GM12865 (cell line): ENCODE data around the gene LSG1.

Experiments
- DNase-seq: peaks from one replicate; pipeline ENCODE4 v3.0.0; 2010; ENCODE audit warnings: low read depth
- H3K4me3 ChIP-seq: 2 replicates; pipeline ENCODE4 v1.5.1; 2011; ENCODE audit warnings: mild to moderate bottlenecking, low read depth, low read length, control low read depth
- CTCF ChIP-seq: IDR thresholded peaks from 2 replicates; pipeline ENCODE4 v1.5.1; 2011; ENCODE audit warnings: low read length, control low read depth, low read depth, inconsistent platforms; ENCODE audit not compliant: insufficient read depth; ENCODE audit errors: missing control alignments

Gene LSG1

DNA sequence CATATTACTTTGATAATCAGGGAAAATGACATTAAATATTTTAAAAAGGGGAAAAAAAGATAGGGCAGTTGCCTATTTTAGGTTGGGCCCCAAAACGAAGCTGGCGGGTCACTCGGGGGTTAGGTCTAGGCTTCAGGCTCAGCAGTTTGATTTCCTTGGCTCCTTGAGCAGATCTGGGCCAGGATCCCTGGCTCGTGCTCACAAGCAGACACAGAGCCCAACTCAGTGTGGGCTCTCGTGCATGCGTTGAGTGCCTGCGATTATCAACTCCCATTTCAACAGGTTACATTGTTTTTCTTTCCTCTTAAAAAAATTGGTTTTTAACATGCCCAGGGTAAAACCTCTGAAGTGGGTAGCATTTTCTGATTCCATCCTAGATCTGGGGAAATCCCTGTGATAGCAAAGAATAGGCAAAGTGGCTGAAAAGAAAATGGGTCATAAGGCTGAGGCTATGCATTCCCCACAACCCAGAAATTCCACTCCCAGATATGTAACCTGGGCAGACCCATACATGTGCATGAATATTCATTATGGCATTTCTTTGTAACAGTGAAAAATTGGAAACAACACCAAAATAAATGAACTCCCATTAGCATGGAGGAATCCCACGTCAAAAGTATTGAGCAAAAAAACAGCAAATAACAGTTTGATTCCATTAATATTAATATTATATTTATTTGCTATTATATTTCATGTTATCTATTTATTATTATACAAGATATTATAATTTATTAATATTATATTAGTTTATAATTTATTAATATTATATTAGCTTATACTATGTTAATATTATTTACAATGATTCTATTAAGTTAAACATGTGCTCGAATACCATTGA is 41.5 kb upstream of the LSG1 start:
- DNase-seq = no peak
- no peak for TF ChIP-seq CTCF
- H3K4me3 ChIP-seq = no peak overlapping the region

DNA sequence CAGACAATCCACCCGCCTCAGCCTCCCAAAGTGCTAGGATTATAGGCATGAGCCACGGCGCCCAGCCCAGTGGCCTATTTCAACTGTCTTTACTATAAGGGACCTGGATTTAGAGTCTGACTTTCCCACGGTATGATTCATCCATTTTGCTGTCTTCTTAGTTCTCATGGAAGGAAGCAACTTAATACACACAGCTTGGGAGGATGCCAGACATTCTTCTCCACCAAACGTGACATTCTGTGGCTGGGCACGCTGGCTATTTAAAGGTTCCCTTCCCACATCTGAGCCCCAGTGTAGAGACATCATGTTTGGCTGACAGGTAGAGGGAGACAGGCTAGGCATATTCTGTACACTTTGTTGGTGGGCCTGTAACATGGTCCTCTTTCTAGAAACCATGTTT is 39.9 kb upstream of the LSG1 start:
- no peak overlapping the region for H3K4me3 ChIP-seq
- no peak for DNase-seq
- no peak for TF ChIP-seq CTCF

- TF ChIP-seq CTCF = no peak
- no peak for DNase-seq
- no peak overlapping the region for H3K4me3 ChIP-seq
Observed at GRCh38 chr3:194711286-194711685, 39.3 kb upstream of the LSG1 start.

GRCh38 chr3:194707147-194707540 is 35.2 kb upstream of the LSG1 start:
- DNase-seq = no peak
- no peak for TF ChIP-seq CTCF
- H3K4me3 ChIP-seq = no peak overlapping the region

- no peak for DNase-seq
- no peak overlapping the region for H3K4me3 ChIP-seq
- TF ChIP-seq CTCF = no peak
Observed at GRCh38 chr3:194705761-194706160, 33.8 kb upstream of the LSG1 start.

GRCh38 chr3:194705227-194705626 is 33.2 kb upstream of the LSG1 start:
- no peak for TF ChIP-seq CTCF

DNA sequence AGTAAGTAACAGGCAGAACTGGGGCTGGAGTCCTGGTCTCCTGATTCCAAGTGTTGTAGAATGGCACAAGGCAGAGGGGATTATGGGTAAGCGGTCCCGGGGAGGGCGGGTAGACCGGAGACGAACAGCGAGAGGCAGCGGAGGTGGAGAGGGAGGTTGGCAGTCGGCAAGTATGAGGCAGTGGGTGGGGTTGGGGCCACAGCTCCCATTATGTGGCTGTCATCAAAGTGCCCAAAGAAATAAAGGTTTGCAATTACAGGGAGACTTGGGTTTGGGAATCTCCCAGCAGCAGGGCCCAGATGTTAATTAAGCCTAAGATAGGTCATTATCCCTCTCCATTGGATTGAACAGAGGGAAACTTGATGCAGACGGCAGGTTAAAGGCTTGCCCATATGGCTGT is 30.6 kb upstream of the LSG1 start:
- no peak for DNase-seq
- H3K4me3 ChIP-seq = no peak overlapping the region
- TF ChIP-seq CTCF = no peak

More at GRCh38 chr3:194705227-194705626, 33.2 kb upstream of the LSG1 start:
- no peak overlapping the region for H3K4me3 ChIP-seq
- no peak for DNase-seq
